Stimulated activated naive CD4-positive, alpha-beta T cell treated with Interleukin-2 at 50 U/mL for 16 hours (primary cell): ENCODE measurements around the gene LIN7C.

Experiments used
- DNase-seq: peaks from one replicate; lab custom pipeline; 2025; lab: John Stamatoyannopoulos, UW

LIN7C gene

DNA sequence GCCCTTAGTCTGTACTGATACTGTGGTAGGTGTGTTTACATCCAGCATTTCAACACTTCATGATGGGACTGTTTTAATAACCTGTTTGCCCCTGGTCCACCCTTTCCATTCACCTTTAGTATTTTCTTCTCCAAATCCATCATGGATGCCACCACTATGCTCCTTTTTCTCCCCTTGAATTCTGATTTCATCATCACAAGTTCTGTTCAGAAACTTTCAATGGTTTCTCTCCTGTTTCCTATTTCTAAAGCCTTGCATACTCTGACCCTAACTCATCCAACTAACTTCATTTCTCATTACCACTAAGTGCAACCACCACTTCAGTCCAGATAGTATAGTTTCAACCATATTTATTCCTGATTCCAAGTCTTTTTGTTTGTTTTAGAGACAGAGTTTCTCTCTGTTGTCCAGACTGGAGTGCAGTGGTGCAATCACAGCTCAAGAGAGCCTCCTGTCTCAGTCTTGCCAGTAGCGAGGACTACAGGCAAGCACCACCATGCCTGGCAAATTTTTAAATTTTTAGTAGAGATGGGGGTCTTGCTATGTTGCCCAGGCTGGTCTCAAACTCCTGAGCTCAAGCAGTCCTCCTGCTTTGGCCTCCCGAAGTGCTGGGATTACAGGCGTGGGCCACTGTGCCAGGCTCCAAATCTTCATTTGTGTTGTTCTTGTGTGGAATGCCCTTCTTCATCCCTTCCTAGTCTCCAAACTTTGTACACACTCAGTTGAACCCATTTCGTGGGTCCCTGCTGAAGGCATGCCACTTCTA lies 1.2 kb upstream of the LIN7C start:
- DNase-seq: no peak

DNA sequence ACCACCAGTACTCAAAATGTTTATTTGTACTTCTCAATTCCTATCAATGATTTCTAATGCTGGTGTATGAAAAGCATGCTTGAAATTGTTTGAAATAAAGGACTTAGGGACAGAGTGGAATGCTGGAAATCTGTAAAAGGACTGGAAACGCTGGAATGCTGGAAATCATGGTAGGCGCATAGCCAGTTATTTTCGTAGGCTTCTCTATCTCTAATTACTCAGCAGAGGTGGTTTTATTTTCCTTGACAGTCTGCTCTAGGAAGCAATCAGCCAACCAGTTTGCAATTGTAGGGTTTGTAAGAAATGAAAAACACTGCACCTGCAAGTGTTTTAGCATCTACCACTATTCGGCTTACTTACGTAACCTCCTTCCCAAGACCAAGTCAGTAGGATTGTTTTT lies 788 bp downstream of the LIN7C start:
- no peak for DNase-seq

DNA sequence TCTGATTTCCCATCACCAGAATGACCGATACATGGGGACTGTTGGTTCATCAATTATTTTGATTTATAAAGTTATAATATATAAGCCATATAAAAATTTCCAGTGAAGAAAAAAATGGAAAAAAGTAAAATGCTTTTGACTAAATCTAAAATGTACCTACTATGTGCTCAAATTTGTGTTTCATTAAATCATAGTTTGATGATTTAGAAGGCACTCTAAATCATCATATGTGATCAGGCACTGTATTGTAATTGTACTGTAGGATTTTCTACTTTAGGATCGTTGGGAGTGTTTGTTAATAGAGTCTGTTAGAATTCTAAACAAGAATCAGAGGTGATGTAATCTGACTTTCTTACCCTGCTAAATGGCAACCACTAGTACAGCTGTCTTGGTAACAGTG lies 2.4 kb downstream of the LIN7C start:
- no peak for DNase-seq

DNA sequence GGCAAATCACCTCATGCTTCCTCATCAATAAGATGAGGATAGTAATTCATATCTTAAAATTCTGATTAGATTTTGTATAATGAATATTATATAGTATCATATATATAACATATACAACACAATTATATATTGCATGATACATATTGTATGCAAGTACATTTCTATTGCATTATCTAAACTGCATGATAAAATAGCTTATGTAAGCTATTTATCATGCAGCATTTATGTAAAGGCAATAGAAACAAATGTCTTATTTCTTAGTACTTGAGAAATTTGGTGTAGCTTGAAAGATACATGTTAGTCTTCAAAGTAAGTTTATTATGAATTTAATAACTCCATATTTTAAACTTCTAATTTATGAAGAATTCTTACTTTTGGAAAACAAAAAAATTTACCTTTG lies 5.5 kb downstream of the LIN7C start:
- DNase-seq: no peak

DNA sequence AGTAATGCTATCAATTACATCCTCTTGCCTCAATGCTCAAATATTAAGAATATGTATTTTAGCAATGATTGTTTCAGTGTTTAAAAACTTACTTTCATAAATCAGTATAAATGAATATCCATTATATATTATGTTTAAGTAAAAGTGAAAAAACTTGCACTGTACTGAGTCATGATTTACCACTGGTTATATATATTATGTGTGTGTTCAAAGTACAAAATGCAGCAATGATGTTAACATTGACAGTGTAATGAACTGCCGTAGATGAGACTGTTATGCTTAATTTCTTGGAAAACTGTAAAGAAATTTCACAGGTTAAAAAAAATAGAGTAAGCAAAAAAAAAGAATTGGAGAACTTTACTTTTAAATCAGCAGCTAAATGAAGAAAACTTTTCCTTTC lies 8.7 kb downstream of the LIN7C start:
- DNase-seq: no peak

DNA sequence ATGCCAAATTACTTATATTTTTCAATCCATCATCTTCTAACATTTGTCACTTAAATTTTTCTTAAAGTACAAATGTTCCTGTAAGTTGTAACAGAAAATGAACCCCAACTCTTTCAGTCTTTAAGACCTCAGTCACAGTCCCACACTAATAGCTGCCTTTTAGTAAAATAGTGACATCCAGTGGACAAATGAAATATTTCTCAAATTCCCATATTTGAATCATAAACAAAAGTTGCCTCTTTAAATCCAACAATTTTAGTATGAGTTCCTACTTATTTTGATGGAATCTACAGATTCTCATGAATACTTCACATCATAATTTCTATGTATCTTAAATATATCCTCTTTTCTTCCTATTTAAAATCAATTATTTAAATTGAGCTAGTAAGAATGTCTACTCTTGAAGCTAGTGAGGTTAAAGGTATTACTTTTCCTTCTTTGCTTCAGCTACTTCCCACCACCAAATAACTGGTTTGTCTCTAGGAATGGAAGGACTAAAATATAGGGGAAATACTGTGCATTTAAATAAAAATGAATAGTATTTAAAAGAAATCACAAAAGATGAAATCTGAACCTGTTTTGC lies 9.2 kb downstream of the LIN7C start:
- no peak for DNase-seq

DNA sequence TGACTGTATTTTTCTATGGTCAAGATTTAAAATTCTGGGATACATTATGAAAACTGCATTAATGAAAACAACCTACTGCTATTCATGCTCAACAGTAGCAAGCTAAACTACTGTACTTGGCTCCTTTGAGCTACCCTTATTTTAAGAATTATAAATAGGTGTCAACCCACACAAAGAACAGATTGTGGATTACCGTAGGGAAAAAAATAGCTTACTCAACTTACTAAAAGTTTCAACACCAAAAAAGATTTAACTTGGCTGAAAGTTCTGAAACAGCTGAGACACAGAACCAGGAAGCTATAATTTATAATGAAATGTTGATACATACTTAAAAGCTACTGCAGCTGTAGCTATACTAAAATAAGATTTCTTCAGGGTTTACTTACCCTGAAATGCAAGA lies 10.1 kb downstream of the LIN7C start:
- no peak for DNase-seq

DNA sequence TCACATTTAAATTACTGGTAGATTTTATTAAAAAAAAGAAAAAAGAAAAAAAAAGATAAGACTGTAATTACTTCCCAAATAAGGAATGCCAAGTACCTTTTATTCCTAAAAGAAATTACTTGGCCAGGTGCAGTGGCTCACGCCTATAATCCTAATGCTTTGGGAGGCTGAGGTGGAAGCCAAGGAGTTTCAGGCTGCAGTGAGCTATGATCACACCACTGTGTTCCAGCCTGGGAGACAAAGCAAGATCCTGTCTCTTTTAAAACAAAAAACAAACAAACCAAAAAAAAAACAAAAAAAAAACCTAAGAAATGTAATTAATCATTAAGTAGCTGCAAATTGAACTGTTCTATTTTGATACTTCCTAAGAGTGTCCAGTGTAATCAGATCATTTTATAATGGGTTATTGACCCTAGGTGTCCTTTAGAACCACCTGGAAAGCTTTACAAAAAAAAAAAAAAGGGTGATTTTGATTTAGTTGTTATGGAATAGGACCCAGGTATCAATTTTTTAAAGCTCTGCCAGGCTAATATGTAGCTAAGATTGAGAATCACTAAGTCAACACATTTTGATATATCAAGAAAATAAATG lies 10.8 kb downstream of the LIN7C start:
- no peak for DNase-seq

DNA sequence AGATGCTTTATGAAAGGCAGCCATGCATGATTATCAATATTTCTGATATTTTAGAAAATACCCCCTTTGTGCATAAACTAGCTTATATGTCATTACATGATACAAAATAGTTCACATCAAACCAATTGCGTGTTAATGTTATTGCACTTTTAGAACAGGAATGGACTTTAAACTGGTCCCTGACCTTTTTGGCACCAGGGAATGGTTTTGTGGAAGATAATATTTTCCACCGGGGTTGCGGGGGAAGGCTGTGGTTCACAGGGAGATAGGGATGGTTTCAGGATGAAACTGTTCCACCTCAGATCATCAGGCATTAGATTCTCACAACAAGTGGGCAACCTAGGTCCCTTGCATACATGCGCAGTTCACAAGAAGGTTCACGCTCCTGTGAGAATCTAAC lies 17.5 kb downstream of the LIN7C start:
- DNase-seq: no peak

DNA sequence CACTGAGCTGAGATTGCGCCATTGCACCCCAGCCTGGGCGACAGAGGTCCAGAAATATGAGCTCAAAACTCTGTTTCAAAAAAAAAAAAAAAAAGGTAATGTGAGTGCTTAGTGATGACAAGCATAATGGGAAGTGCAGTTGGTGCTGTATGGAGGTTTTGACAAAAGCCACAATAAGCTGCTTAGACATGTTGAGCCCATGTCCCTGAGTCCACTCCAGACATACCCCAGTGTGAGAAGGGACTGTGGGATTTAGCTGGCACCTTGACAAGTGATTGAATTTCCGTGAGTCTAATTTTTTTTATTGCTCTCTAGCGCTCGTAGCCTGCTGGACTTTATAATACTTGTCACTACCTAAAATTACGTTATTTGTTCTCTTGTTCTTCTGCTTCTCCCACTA lies 18.9 kb downstream of the LIN7C start:
- DNase-seq: no peak

DNA sequence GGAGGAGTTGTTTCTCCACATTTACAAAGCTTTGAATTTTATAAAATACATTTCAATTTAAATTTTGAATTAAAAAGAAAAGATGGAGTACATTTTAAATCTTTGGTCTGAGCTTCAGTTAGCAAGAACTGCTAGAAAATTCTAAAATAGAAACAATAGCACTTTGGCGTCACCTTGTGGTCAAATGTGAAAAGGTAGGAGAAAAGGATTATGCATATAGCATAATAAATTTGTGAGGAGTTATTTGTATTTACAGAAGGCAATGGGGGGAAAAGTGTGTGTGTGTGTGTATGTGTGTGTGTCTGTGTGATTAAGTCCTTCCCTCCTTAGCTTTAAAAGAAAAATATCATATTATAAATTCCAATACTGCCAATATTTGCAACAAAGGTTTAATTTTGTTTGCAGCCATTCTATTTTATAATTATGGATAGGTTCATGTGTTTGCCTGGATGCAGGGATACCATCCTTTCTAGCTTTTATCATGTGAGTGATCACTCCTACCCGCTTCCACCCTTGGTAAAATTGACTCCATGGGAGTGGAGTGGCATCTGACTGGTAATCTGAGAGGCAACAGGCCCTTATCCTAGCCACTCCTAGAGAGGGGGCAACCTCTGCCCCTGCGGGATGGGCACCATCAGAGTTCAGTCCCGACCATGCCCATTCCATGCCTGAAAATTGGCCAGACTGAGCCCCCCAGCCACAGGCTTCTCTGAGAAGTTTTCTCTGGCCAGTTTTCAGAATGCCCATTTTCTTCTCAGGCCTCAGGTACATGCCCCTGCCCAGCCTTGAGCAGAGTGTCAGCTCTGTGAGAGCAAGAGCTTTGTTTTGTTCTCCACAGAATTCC lies 20.4 kb downstream of the LIN7C start:
- DNase-seq: no peak

DNA sequence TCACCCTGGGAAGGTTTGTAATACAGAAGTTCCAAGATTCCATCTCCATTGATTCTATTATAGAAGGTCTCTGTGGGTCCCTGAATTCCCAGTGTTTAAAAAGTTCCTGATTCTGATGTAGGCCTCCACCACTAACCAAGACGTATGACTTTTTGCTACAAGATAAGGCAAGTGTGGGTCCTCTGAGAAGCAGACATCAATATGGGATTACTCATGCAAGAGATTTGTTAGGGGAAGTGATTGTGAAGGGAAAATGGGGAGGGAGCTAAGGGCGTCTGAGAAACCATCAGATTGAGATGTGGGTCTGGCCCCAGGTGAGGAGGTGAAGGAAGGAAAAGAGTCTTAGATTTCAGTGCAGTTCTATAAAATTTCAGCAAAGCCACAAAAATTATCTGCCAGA lies 23.8 kb downstream of the LIN7C start:
- DNase-seq: no peak

DNA sequence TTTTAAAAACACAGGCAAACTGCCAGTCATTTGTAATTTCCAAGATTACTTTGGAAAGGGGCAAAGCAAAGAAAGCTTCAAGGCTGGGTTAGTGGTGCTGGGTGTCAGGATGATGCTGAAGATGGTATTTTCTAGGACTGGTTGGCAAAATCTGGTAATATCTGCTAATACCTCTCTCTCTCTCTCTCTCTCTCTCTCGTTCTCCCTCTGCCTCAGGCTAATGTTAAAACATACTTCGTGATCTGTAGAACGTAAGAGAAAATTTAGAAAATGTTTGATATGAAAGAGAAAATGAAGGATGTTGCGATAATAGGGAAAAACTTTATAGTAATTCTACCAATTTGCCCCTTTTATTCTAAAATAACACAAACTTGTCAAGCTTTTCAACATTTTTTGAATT lies 24.6 kb downstream of the LIN7C start:
- DNase-seq: no peak

DNA sequence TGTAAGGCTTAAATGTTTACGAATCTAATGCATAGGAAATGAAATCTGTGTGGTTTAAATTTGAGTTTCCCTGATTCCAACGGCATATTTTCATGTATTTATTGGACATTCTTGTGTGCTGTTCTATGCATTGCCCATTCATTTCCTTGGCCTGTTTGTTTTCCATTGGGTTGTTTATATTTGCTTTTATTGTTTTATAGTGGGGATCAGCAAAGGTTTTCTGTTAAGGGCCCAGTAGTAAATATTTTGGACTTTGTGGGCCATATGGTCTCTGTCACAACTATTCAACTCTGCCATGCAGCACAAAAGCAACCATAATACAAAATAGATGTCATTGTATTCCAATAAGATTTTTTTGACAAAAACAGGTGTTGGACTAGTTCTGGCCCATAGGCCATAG lies 28.7 kb downstream of the LIN7C start:
- DNase-seq: no peak

DNA sequence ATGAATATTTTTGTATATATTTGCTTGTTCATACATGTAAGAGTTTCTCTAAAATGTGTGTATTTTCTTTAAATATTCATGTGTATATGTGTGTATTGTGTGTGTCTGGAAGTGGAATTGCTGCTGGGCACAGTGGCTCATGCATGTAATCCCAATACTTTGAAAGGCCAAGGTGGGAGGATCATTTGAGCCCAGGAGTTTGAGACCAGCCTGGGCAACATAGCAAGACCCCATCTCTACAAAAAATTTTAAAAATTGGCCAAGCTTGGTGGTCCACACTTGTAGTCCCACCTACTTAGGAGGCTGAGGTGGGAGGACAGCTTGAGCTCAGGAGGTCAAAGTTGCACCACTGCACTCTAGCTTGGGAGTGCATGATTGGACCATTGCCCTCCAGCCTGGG lies 29.3 kb downstream of the LIN7C start:
- DNase-seq: no peak

DNA sequence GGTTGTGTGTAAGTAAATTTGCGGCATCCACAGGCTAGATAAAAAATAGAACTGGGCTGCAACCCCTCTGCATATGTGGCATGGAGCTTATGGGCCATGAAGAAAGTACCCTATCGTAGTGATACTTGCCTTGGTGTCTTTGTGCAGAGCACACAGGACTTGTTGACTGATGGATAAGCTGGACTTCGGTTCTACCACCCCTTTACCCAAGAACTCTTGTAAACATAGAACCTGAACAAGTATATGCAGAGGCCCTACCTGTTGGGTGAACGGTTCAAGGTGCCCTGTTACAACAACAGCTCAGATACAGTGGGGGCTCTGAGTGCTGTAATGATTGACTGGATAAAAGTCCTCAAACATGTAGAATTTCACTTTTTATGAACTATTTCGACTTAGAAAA lies 30.9 kb downstream of the LIN7C start:
- no peak for DNase-seq

DNA sequence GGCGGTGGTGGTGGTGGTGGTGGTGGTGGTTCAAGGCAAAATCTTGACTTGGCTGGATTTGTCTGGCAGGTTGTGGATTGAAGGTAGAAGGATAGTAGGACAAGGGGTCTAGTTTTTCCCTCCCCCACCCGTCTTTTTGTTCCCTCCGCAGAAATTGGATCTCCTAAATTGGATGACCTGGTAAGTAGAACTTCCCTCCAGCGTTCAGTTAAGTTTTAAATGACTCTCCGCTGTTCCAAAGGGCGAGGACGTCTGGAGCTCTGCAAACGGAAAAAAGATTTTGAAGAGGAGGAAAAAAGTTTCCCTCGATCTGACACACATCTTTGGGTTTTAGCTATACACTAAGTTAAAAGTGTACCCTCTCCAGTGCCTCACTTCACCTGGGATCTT lies 33.6 kb downstream of the LIN7C start:
- DNase-seq: no peak

DNA sequence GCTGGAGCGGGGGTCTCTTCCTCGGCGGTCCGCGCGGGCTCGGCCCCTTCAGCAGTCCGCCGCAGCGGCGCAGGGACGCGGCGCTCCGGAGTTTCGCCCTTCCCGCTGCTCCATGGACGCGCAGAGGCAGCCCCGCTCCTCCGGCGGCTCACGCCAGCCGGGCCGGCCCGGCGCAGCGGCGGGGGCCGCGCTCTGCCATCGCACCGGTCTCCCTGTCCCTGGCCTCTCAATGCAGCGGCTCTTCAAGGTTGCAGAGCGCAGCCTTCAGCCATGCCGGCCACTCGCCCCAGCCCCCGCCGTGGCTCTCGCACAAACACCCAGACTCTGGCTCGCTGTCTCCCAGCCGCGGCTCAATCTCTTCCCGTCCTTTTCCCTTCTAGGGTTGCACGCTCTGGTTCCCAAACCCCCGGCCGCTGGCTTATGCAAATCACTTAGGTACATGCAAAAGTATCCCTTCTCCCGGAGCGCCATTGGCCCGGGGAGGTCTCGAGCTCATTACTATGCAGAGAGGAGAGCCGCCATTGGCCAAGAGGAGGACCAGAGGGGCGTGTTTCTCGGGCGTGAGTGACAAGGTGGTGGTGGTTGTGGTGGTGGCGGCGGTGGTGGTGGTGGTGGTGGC lies 34.1 kb downstream of the LIN7C start, which contains the start of gene LGR4:
TSS of gene LGR4 (minus strand) at position 393 of the 619 bp plus-strand sequence. CDS start 488 bp downstream, outside the sequence.
- DNase-seq: peak; percentile 67

DNA sequence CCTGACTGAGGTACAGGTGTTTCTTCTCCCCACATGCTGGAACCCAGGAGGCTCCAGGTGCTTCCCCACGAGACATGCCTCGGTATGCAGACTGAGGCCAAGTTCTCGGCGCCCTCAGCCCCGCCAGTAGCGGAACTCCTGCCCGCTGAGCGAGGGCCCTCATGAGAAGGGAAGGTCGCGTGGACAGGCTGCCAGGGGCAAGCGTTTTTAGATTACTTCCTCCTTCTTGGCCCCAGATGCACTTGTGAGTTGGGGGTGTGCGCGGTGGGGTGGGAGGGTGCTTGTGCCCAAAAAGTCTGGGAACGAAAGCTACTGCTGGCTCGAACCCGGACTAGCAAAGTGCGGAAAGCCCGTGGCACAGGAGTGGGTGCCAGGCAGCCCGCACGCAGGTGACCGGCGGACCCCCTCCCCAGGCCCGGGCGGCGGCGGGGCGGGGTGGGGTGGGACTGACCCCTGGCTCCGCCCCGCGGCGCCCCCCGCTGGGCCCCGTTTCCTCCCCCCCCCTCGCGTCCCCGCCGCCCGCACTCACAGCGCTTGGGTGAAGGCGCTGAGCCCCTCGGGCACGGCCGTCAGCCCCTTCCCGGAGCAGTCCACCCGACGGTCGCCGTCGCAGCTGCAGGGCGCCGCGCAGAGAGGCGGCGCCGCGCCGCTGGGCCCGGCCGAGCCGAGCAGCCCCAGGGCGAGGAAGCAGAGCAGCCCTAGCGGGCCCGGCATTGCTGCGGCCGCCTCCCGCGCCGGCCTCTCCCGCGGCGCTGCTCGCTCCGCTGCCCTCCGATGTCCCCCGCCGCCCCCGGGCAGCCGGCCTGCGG lies 34.8 kb downstream of the LIN7C start:
- peak; percentile 16 for DNase-seq

DNA sequence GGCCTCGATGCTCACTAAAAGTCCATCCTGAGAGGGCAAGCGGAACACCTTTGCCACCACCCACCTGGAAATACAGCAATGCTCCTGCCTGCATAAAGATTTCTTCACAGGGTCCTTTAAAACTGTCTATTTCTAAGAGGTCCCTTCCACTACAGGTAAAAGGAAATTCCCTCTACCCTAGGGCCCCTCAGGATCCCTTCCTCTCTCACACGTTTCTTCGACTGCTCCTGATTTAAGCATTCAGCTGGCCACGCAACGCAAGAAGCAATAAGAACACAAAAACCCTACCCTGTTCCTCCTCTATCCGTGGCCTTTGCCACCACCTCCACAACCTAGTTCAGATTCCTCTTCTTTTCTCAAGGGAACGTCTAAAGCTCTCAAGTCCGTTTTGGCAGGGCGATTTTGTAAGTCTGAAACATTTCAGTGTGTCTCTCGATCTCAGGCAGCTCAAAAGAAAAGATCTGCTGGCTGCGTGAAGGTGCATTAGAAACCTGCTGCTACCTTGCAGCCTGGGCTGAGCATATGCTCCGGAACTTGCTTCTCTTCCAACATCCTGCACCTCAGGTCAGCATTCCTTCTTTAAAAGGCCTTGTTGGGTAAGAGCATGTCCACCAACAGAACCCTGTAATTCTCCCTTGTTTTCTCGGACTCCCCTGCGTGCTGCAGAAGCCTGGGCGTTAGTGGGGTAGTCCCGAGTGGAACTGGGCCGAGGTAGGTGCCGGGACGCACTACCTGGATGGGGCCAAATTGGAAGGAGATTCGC lies 35.6 kb downstream of the LIN7C start:
- no peak for DNase-seq

DNA sequence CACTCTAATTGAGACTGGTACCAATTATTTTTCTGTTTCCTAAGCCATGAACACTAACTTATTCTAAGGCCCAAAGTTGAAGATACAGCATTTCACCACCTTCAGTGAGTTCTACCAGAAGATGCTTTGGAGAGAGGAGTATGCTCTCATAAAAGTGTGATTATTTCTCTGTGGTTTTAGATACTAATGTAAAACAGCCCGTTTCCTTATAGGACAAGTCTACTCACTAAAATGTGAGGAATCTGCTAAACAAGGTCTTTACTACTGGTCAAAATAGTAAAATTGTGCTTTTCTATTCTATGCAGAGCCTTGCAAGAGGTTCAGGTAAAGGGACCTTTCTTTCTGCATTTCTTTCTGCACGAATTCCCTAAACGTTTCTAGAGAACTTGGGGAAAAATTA lies 36.4 kb downstream of the LIN7C start:
- DNase-seq: no peak
